ENCODE results near the gene SSRP1.

SSRP1 gene

GRCh38 chr11:57353036-57353435 is 17.3 kb upstream of the SSRP1 start:
- no peak for TF ChIP-seq CTCF (IDR thresholded peaks at IDR 0.05; ENCODE audit: extremely low read depth, missing control alignments)

GRCh38 chr11:57349491-57350274 is 14.0 kb upstream of the SSRP1 start:
- TF ChIP-seq CTCF (IDR thresholded peaks at IDR 0.05; ENCODE audit: extremely low read depth, missing control alignments) = peak; percentile 89
- DNase-seq (ENCODE audit: low spot score) = peak; percentile 75

More at GRCh38 chr11:57353036-57353435, 17.3 kb upstream of the SSRP1 start:
- DNase-seq (ENCODE audit: low spot score) = no peak

- TF ChIP-seq CTCF (IDR thresholded peaks at IDR 0.05; ENCODE audit: extremely low read depth, missing control alignments) = no peak
These were observed 13.1 kb upstream of the SSRP1 start for GRCh38 chr11:57348636-57349313.

GRCh38 chr11:57348052-57348451 is 12.4 kb upstream of the SSRP1 start:
- DNase-seq (ENCODE audit: low spot score) = no peak
- TF ChIP-seq CTCF (IDR thresholded peaks at IDR 0.05; ENCODE audit: extremely low read depth, missing control alignments) = no peak

More at GRCh38 chr11:57348636-57349313, 13.1 kb upstream of the SSRP1 start:
- DNase-seq (ENCODE audit: low spot score) = no peak

- no peak for DNase-seq (ENCODE audit: low spot score)
- TF ChIP-seq CTCF (IDR thresholded peaks at IDR 0.05; ENCODE audit: extremely low read depth, missing control alignments) = no peak
These were observed 11.6 kb upstream of the SSRP1 start for GRCh38 chr11:57347336-57347735.

- DNase-seq (ENCODE audit: low spot score) = peak; percentile 81
- peak; percentile 76 for TF ChIP-seq CTCF (IDR thresholded peaks at IDR 0.05; ENCODE audit: extremely low read depth, missing control alignments)
These were observed 10.0 kb upstream of the SSRP1 start for GRCh38 chr11:57345555-57346211.

- DNase-seq (ENCODE audit: low spot score) = no peak
- TF ChIP-seq CTCF (IDR thresholded peaks at IDR 0.05; ENCODE audit: extremely low read depth, missing control alignments) = no peak
These were observed 9.1 kb upstream of the SSRP1 start for GRCh38 chr11:57344826-57345225.
